Measurements from ENCODE around the gene TLL1. TPM values are rescaled to one million over a fixed set of nuclear protein-coding genes. Genes with fewer than 3 reads are reported as not detected.

Gene TLL1
- total RNA-seq, 1 experiment from 2014 or later = 0.37 TPM

GRCh38 chr4:165966833-165967232, 93.8 kb downstream of the TLL1 start:
- H3K4me2 ChIP-seq (ENCODE audit: low read length) = no peak overlapping the region
- no peaks in the 10 kb centered on the region for H3K27me3 ChIP-seq (ENCODE audit: insufficient read depth, low read length)
- no TSS peak for BruUV-seq (replicated peaks)
- TF ChIP-seq CEBPB (IDR thresholded peaks at IDR 0.05; ENCODE audit: low read depth) (no peak), ZFX (IDR thresholded peaks at IDR 0.05) (no peak), CBX3 (IDR thresholded peaks at IDR 0.05; ENCODE audit: low read depth) (peak; percentile 64; the same call in 1 of the 2 replicates), ZNF274 (IDR thresholded peaks at IDR 0.05; ENCODE audit: low read depth, low read length) (no peak), MAX (IDR thresholded peaks at IDR 0.05) (no peak), ELF1 (IDR thresholded peaks at IDR 0.05; ENCODE audit: borderline replicate concordance, low read depth) (no peak)
- H4K20me1 ChIP-seq (ENCODE audit: insufficient read depth) = no peaks in the 10 kb centered on the region
- no peak overlapping the region for H2AFZ ChIP-seq (ENCODE audit: low read depth, low read length, poor library complexity, severe bottlenecking)
- ChIA-PET POLR2A (no interaction called here), RAD21 (ENCODE audit: low non-redundant PET in 1 of 2, low total read pairs in 2 of 2, uncharacterized antibody in 2 of 2, unreplicated experiment in 2 of 2) (no interaction called here), CTCF (no interaction called here)
- no peak for DNase-seq (ENCODE audit: low read depth, low spot score)
- ATAC-seq = no peak
- H3K27ac ChIP-seq (ENCODE audit: low read depth, low read length) = no peak overlapping the region
- no peak overlapping the region for H3K9ac ChIP-seq (ENCODE audit: low read length)
- H3K9me2 ChIP-seq (ENCODE audit: insufficient read depth) = no peaks in the 10 kb centered on the region
- intact Hi-C loops (cut with micrococcal nuclease) = no loop called here
- no peaks in the 10 kb centered on the region for H3K36me3 ChIP-seq (ENCODE audit: control insufficient read depth in 1 of 2, insufficient read depth in 2 of 2, low read length in 2 of 2)
- no peaks in the 10 kb centered on the region for H3K9me3 ChIP-seq (ENCODE audit: control insufficient read depth in 1 of 2, insufficient read depth in 1 of 2, low read depth in 1 of 2, low read length in 2 of 2)
- H3K4me1 ChIP-seq (ENCODE audit: control insufficient read depth in 1 of 2, insufficient read depth in 2 of 2, low read length in 2 of 2) = peaks cover 0 to 20% of the 10 kb centered on the region in 2 experiments; a peak in 2 of 4 replicates
- no peak overlapping the region for H3K4me3 ChIP-seq (replicated peaks in 1 of 2; ENCODE audit: low read depth in 1 of 2, low read length in 2 of 2)
- H3K79me2 ChIP-seq (ENCODE audit: insufficient read depth, low read length) = no peaks in the 10 kb centered on the region

GRCh38 chr4:165967486-165967885, 94.4 kb downstream of the TLL1 start:
- POLR2A ChIA-PET = no interaction called here

More at GRCh38 chr4:165967486-165967885, 94.4 kb downstream of the TLL1 start:
- no peak overlapping the region for H3K4me3 ChIP-seq (replicated peaks in 1 of 2; ENCODE audit: low read depth in 1 of 2, low read length in 2 of 2)
- H3K4me1 ChIP-seq (ENCODE audit: control insufficient read depth in 1 of 2, insufficient read depth in 2 of 2, low read length in 2 of 2) = peaks cover 0 to 27% of the 10 kb centered on the region in 2 experiments; a peak in 2 of 4 replicates
- no peaks in the 10 kb centered on the region for H3K36me3 ChIP-seq (ENCODE audit: control insufficient read depth in 1 of 2, insufficient read depth in 2 of 2, low read length in 2 of 2)
- H3K9me2 ChIP-seq (ENCODE audit: insufficient read depth) = no peaks in the 10 kb centered on the region
- H3K27me3 ChIP-seq (ENCODE audit: insufficient read depth, low read length) = no peaks in the 10 kb centered on the region
- ATAC-seq (peak; percentile 36; the same call in 1 of the 2 replicates), DNase-seq (ENCODE audit: low read depth, low spot score) (no peak)
- RAD21 ChIA-PET (ENCODE audit: low non-redundant PET in 1 of 2, low total read pairs in 2 of 2, uncharacterized antibody in 2 of 2, unreplicated experiment in 2 of 2) = no interaction called here
- no peaks in the 10 kb centered on the region for H3K79me2 ChIP-seq (ENCODE audit: insufficient read depth, low read length)
- no TSS peak for BruUV-seq (replicated peaks)
- no peaks in the 10 kb centered on the region for H3K9me3 ChIP-seq (ENCODE audit: control insufficient read depth in 1 of 2, insufficient read depth in 1 of 2, low read depth in 1 of 2, low read length in 2 of 2)
- H3K27ac ChIP-seq (ENCODE audit: low read depth, low read length) = no peak overlapping the region
- no peaks in the 10 kb centered on the region for H4K20me1 ChIP-seq (ENCODE audit: insufficient read depth)
- no peak overlapping the region for H2AFZ ChIP-seq (ENCODE audit: low read depth, low read length, poor library complexity, severe bottlenecking)
- no peak for TF ChIP-seq POLR2AphosphoS5 (IDR thresholded peaks at IDR 0.05; ENCODE audit: low read depth, low read length)
- peak; percentile 59 for TF ChIP-seq TCF7L2 (IDR thresholded peaks at IDR 0.05; ENCODE audit: borderline replicate concordance, extremely low read depth, insufficient read depth, insufficient read length)
- intact Hi-C loops (cut with micrococcal nuclease) = no loop called here
- H3K9ac ChIP-seq (ENCODE audit: low read length) = no peak overlapping the region
- peak overlapping the region; percentile 13; the same call in 1 of the 2 replicates for H3K4me2 ChIP-seq (ENCODE audit: low read length)
- CTCF ChIA-PET = no interaction called here

All from HCT116 (cell line).